Fibroblast of lung (primary cell): ENCODE measurements around the gene IRF1. TPM values are rescaled to one million over a fixed set of nuclear protein-coding genes. Genes with fewer than 3 reads are reported as not detected.
A peak's percentile ranks its signal among the peaks of the same experiment; 100 is the strongest.

Source experiments
- DNase-seq, 2 donors: peaks; one replicate each; pipeline versions ENCODE4 v3.0.0 to v3.0.0-alpha.2; 2010; ENCODE audit warnings: low read depth in 2 of 2
- H2AFZ ChIP-seq: 2 replicates; pipeline ENCODE4 v1.5.1; 2012; ENCODE audit warnings: low read length, control low read depth, inconsistent platforms
- H3K27ac ChIP-seq: 2 replicates; pipeline ENCODE4 v1.5.1; 2011; ENCODE audit warnings: low read length, control low read depth; ENCODE audit not compliant: insufficient read depth
- H3K27me3 ChIP-seq: 2 replicates; pipeline ENCODE4 v1.5.1; 2011; ENCODE audit warnings: mild to moderate bottlenecking, low read length; ENCODE audit not compliant: control insufficient read depth, insufficient read depth
- H3K36me3 ChIP-seq: 2 replicates; pipeline ENCODE4 v1.5.1; 2011; ENCODE audit warnings: low read length; ENCODE audit not compliant: control insufficient read depth, insufficient read depth
- H3K4me1 ChIP-seq: 2 replicates; pipeline ENCODE4 v1.5.1; 2011; ENCODE audit warnings: low read length; ENCODE audit not compliant: control insufficient read depth, insufficient read depth; ENCODE audit errors: extremely low read depth
- H3K4me2 ChIP-seq: 2 replicates; pipeline ENCODE4 v1.5.1; 2011; ENCODE audit warnings: low read length, control low read depth; ENCODE audit not compliant: insufficient read depth; ENCODE audit errors: extremely low read depth
- H3K4me3 ChIP-seq, 4 experiments: fragments of 200-600 bp in 1 of 4; sonication (generic) in 1 of 4; replicated peaks in 1 of 4; 2 replicates each; pipeline ENCODE4 v1.5.1; 2011 to 2016; ENCODE audit warnings: low read length in 4 of 4, low read depth in 3 of 4, mild to moderate bottlenecking in 3 of 4, control low read depth in 2 of 4, inconsistent platforms in 1 of 4, mixed read lengths in 1 of 4; ENCODE audit not compliant: insufficient read depth in 1 of 4; ENCODE audit errors: control extremely low read depth in 1 of 4
- H3K79me2 ChIP-seq: 2 replicates; pipeline ENCODE4 v1.5.1; 2012; ENCODE audit warnings: mild to moderate bottlenecking, low read length, inconsistent platforms; ENCODE audit not compliant: control insufficient read depth, insufficient read depth
- H3K9ac ChIP-seq: 2 replicates; pipeline ENCODE4 v1.5.1; 2011; ENCODE audit warnings: mild to moderate bottlenecking, low read length, control low read depth; ENCODE audit not compliant: insufficient read depth
- H3K9me3 ChIP-seq: 2 replicates; pipeline ENCODE4 v1.5.1; 2012; ENCODE audit warnings: low read depth, low read length; ENCODE audit not compliant: control insufficient read depth, insufficient read depth
- H4K20me1 ChIP-seq: 2 replicates; pipeline ENCODE4 v1.5.1; 2011; ENCODE audit warnings: low read length; ENCODE audit not compliant: control insufficient read depth, insufficient read depth; ENCODE audit errors: extremely low read depth
- EZH2 ChIP-seq: IDR thresholded peaks from 2 replicates; pipeline ENCODE4 v1.5.1; 2012; ENCODE audit warnings: low read length, control low read depth, mild to moderate bottlenecking; ENCODE audit errors: missing control alignments
- polyA plus RNA-seq, 2 donors: library from polyadenylated mRNA; depleted of rRNA in 1 of 2; stranded (reverse) in 1 of 2; unstranded in 1 of 2; fragments of >200 nt; gene quantifications; 2 replicates each; pipeline ENCODE4 v1.2.1, GENCODE V29; 2011 to 2012; ENCODE audit warnings: missing spikeins in 1 of 2
- total RNA-seq: library from RNA; depleted of rRNA; stranded (reverse); fragments of >200 nt; gene quantifications from 2 replicates; pipeline ENCODE4 v1.2.1, GENCODE V29; 2014
- TF ChIP-seq, protein P1 (sequence below), 2 donors: IDR thresholded peaks in 1 of 2; conservative IDR thresholded peaks in 1 of 2; 1 replicate in 1 of 2; 2 replicates in 1 of 2; pipeline ENCODE4 v1.5.1; 2011 to 2012; ENCODE audit warnings: low read length in 2 of 2, control low read depth in 1 of 2, inconsistent platforms in 1 of 2, low read depth in 1 of 2, mild to moderate bottlenecking in 1 of 2

IRF1 gene
- total and polyA plus RNA-seq, 2 donors (not counting 1 experiment from before 2014, with no cell fraction given) = 34.7 to 37.6 TPM

GRCh38 chr5:132496191-132496630, 5.6 kb upstream of the IRF1 start:
- peak overlapping the region; percentile 89 for H3K4me2 ChIP-seq
- DNase-seq = peak; percentile 86 to 88
- no peak overlapping the region for H2AFZ ChIP-seq
- no peaks in the 10 kb centered on the region for H4K20me1 ChIP-seq
- no peaks in the 10 kb centered on the region for H3K79me2 ChIP-seq
- TF ChIP-seq, protein P1, sequence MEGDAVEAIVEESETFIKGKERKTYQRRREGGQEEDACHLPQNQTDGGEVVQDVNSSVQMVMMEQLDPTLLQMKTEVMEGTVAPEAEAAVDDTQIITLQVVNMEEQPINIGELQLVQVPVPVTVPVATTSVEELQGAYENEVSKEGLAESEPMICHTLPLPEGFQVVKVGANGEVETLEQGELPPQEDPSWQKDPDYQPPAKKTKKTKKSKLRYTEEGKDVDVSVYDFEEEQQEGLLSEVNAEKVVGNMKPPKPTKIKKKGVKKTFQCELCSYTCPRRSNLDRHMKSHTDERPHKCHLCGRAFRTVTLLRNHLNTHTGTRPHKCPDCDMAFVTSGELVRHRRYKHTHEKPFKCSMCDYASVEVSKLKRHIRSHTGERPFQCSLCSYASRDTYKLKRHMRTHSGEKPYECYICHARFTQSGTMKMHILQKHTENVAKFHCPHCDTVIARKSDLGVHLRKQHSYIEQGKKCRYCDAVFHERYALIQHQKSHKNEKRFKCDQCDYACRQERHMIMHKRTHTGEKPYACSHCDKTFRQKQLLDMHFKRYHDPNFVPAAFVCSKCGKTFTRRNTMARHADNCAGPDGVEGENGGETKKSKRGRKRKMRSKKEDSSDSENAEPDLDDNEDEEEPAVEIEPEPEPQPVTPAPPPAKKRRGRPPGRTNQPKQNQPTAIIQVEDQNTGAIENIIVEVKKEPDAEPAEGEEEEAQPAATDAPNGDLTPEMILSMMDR (conservative IDR thresholded peaks at IDR 0.05 in 1 of 2, IDR thresholded peaks at IDR 0.05 in 1 of 2; ENCODE audit: low read depth in 1 of 2, low read length in 2 of 2) = no peak
- no peak for TF ChIP-seq EZH2
- peak overlapping the region; percentile 93 for H3K27ac ChIP-seq
- H3K36me3 ChIP-seq = no peaks in the 10 kb centered on the region
- H3K27me3 ChIP-seq = no peaks in the 10 kb centered on the region
- H3K4me1 ChIP-seq = peaks cover 47% of the 10 kb centered on the region
- H3K9ac ChIP-seq = peak overlapping the region; percentile 85
- no peaks in the 10 kb centered on the region for H3K9me3 ChIP-seq
- H3K4me3 ChIP-seq = peak overlapping the region; percentile 66 to 71 (median 68)

DNA sequence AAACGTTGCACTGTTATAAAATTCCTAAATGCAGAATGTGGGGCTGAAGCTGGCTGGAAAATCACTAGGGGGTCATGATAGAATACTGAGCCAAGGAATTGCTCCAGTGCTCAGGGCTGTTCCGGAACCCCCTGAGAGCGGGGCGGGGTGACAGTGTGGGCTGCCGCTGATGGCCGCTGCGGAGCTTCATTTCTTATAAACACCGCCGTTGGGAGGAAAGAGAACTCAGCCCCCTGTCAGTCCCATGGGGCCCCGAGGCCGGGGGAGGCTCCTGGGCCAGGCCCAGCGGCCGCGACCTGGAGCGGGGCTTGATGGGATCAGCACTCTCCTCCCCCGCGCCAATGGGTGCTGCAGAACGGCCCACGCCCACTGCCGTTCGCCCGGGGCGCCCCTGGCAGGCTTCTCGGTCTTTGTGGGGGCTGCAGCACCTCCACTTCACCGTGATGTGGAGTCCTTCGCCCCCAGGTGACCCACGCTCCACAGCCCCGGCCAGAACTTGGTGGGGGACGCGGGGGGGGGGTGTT, 5.2 kb upstream of the IRF1 start:
- TF ChIP-seq, protein P1 (conservative IDR thresholded peaks at IDR 0.05 in 1 of 2, IDR thresholded peaks at IDR 0.05 in 1 of 2; ENCODE audit: low read depth in 1 of 2, low read length in 2 of 2) = peak in 1 of 2 donors; percentile 13
- TF ChIP-seq EZH2 = no peak
- no peaks in the 10 kb centered on the region for H3K79me2 ChIP-seq
- DNase-seq = peak; percentile 84 to 94
- no peaks in the 10 kb centered on the region for H3K9me3 ChIP-seq
- H3K4me3 ChIP-seq = peak overlapping the region; percentile 13 to 71 (median 20)
- peak overlapping the region; percentile 79 for H3K4me2 ChIP-seq
- H3K36me3 ChIP-seq = no peaks in the 10 kb centered on the region
- peak overlapping the region; percentile 90 for H3K27ac ChIP-seq
- no peaks in the 10 kb centered on the region for H3K27me3 ChIP-seq
- no peaks in the 10 kb centered on the region for H4K20me1 ChIP-seq
- H2AFZ ChIP-seq = no peak overlapping the region
- H3K9ac ChIP-seq = peak overlapping the region; percentile 70
- peaks cover 45% of the 10 kb centered on the region for H3K4me1 ChIP-seq

DNA sequence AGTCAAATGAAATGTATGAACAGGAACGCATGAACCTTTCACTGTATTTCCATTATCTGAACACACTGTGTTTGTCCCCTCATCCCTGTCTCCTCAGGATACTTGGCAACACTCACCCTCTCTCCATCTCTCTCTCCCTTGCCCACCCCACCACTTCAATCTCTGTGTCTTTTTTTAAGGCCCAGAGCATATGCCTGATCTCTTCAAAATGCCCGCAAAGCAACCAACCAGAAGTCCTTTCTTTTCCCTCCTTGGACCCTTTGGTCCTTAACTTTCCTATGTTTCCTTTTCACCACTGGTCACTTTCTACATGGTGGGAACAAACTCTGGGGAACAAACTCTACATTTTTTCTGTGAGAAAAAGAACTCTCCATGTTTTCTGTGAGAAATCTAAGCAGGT, 3.2 kb upstream of the IRF1 start:
- TF ChIP-seq, protein P1 (conservative IDR thresholded peaks at IDR 0.05 in 1 of 2, IDR thresholded peaks at IDR 0.05 in 1 of 2; ENCODE audit: low read depth in 1 of 2, low read length in 2 of 2) = no peak
- no peak for TF ChIP-seq EZH2
- H3K27ac ChIP-seq = no peak overlapping the region
- H3K27me3 ChIP-seq = no peaks in the 10 kb centered on the region

More for the DNA sequence above, 3.2 kb upstream of the IRF1 start:
- Histone ChIP-seq H3K36me3 (no peaks in the 10 kb centered on the region), H3K4me3 (no peak overlapping the region), H2AFZ (no peak overlapping the region), H4K20me1 (no peaks in the 10 kb centered on the region), H3K9ac (no peak overlapping the region), H3K79me2 (peaks cover 15% of the 10 kb centered on the region), H3K4me2 (no peak overlapping the region), H3K9me3 (no peaks in the 10 kb centered on the region), H3K4me1 (peaks cover 39% of the 10 kb centered on the region)
- no peak for DNase-seq
